Measurements from ENCODE around the gene FBXO42. TPM values are rescaled to one million over a fixed set of nuclear protein-coding genes. Genes with fewer than 3 reads are reported as not detected.

The FBXO42 gene
- total and polyA plus RNA-seq, 2 of the 8 experiments (the other 6 are each of a cell fraction or from before 2014, with no cell fraction given): 15.1 to 17.0 TPM

- Histone ChIP-seq H2AK5ac (ENCODE audit: low read depth, low read length) (0 out of 2 replicates have a peak overlapping the region, but pooled peaks have one; percentile 30), H3K56ac (replicated peaks; ENCODE audit: insufficient read length, low read depth, low read length) (peak overlapping the region; percentile 94), H2BK15ac (ENCODE audit: low read length) (no peak overlapping the region), H3K9ac (replicated peaks in 1 of 4; ENCODE audit: extremely low read depth in 1 of 4, low read depth in 3 of 4, low read length in 3 of 4) (no peak overlapping the region), H3K4me1 (replicated peaks in 1 of 4; ENCODE audit: control insufficient read depth in 3 of 4, insufficient read depth in 4 of 4, low read length in 3 of 4) (peaks cover 0 to 15% (median 10%) of the 10 kb centered on the region in 4 experiments; a peak in 6 of 7 replicates), H2BK120ac (replicated peaks; ENCODE audit: low read depth, low read length) (no peak overlapping the region), H3K79me2 (ENCODE audit: control insufficient read depth in 1 of 2, insufficient read depth in 2 of 2, low read length in 2 of 2) (no peaks in the 10 kb centered on the region), H3K4ac (replicated peaks; ENCODE audit: insufficient read length, low read depth, low read length) (no peak overlapping the region), H4K91ac (replicated peaks; ENCODE audit: insufficient read length, low read length) (no peak overlapping the region), H3K4me3 (ENCODE audit: extremely low read depth in 1 of 4, insufficient read depth in 2 of 4, low read depth in 3 of 4, low read length in 4 of 4) (no peak overlapping the region), H3K4me2 (ENCODE audit: insufficient read depth in 1 of 2, low read depth in 2 of 2, low read length in 2 of 2) (no peak overlapping the region), H3K36me3 (ENCODE audit: control insufficient read depth in 2 of 4, insufficient read depth in 4 of 4, low read length in 3 of 4) (no peaks in the 10 kb centered on the region), H2AFZ (ENCODE audit: low read length) (no peak overlapping the region), H4K5ac (ENCODE audit: insufficient read length, low read depth, low read length) (no peak overlapping the region), H3K23ac (ENCODE audit: insufficient read length) (no peak overlapping the region), H3K27ac (ENCODE audit: low read depth, low read length) (no peak overlapping the region), H3K18ac (ENCODE audit: extremely low read depth, low read length) (no peak overlapping the region), H3K9me3 (ENCODE audit: insufficient read depth in 2 of 2, low read depth in 1 of 2, low read length in 1 of 2) (no peaks in the 10 kb centered on the region), H4K20me1 (replicated peaks in 1 of 2; ENCODE audit: control insufficient read depth in 1 of 2, insufficient read depth in 2 of 2, low read length in 2 of 2) (peaks cover 2 to 8% of the 10 kb centered on the region in 2 experiments), H4K8ac (ENCODE audit: extremely low read depth, insufficient read depth, low read length) (no peak overlapping the region), H3K27me3 (replicated peaks in 1 of 4; ENCODE audit: control insufficient read depth in 3 of 4, extremely low read depth in 1 of 4, insufficient read depth in 3 of 4, low read length in 3 of 4) (peaks cover 10 to 35% (median 24%) of the 10 kb centered on the region in 4 experiments), H3K14ac (ENCODE audit: insufficient read length) (no peak overlapping the region), H2BK12ac (ENCODE audit: low read depth, low read length) (no peak overlapping the region; the same call in 1 of the 2 replicates), H2BK5ac (ENCODE audit: low read depth, low read length) (no peak overlapping the region), H2BK20ac (ENCODE audit: low read length) (no peak overlapping the region), H3K23me2 (ENCODE audit: low read depth, low read length) (peaks cover 17% of the 10 kb centered on the region), H3K79me1 (ENCODE audit: low read depth, low read length) (no peaks in the 10 kb centered on the region; the same call in 1 of the 2 replicates)
- CTCF ChIA-PET (ENCODE audit: partially characterized antibody): interaction anchor here (1.9 to 3.8 kb wide), 2 partner anchors 14 to 23 kb away, joined by 6 to 21 read pairs; no protein-coding TSS in a partner anchor
- no peak for TF ChIP-seq SP4 (IDR thresholded peaks at IDR 0.05; ENCODE audit: low read length)
- no peak for TF ChIP-seq SUZ12 (IDR thresholded peaks at IDR 0.05; ENCODE audit: low read length)
- no peak for TF ChIP-seq CBX8 (IDR thresholded peaks at IDR 0.05; ENCODE audit: borderline replicate concordance, low read depth, low read length)
- no peak for TF ChIP-seq GTF2F1 (IDR thresholded peaks at IDR 0.05; ENCODE audit: borderline replicate concordance, low read depth, low read length)
- TF ChIP-seq ATF3 (IDR thresholded peaks at IDR 0.05; ENCODE audit: insufficient read depth, low read depth, low read length): no peak
- TF ChIP-seq BRCA1 (IDR thresholded peaks at IDR 0.05; ENCODE audit: low read depth, low read length): no peak
- TF ChIP-seq EP300 (IDR thresholded peaks at IDR 0.05; ENCODE audit: borderline replicate concordance in 1 of 2, low read depth in 2 of 2, low read length in 2 of 2): no peak
- no peak for TF ChIP-seq JUND (IDR thresholded peaks at IDR 0.05; ENCODE audit: low read length)
- no peak for TF ChIP-seq TCF12 (IDR thresholded peaks at IDR 0.05; ENCODE audit: low read depth, low read length)
- TF ChIP-seq E2F6 (IDR thresholded peaks at IDR 0.05): no peak
- no peak for TF ChIP-seq SP2 (IDR thresholded peaks at IDR 0.05; ENCODE audit: low read length)
- no peak for TF ChIP-seq CEBPB (IDR thresholded peaks at IDR 0.05; ENCODE audit: low read depth, low read length)
- no peak for FAIRE-seq
- POLR2A ChIA-PET (ENCODE audit: partially characterized antibody): interaction anchor here (1.1 to 1.2 kb wide), 2 partner anchors 9 to 11 kb away, joined by 4 read pairs; partner anchors contain the start of gene ARHGEF19
- DNase-seq (ENCODE audit: low read depth in 1 of 2, low spot score in 2 of 2): no peak
- WGBS, 2 experiments (ENCODE audit: extremely low coverage in 1 of 2, insufficient coverage in 1 of 2, insufficient read length in 1 of 2, insufficient replicate concordance in 2 of 2, low coverage in 1 of 2, low lambda C conversion rate in 2 of 2, missing lambda C conversion rate in 1 of 2): 95 to 100% methylated on average over 1 of the region's 1 CpG
Measured at GRCh38 chr1:16221499-16221898, 130.8 kb downstream of the FBXO42 start.
